A204.1 (cell line): ENCODE results near the gene ATMIN.

Experiments used
- FAIRE-seq: peaks from 2 replicates; lab custom pipeline; 2012; peaks lifted over from hg19 to GRCh38; lab: Jason Lieb, UNC

The ATMIN gene

GRCh38 chr16:81067166-81067565 lies 31.5 kb downstream of the ATMIN start:
- no peak for FAIRE-seq

- no peak for FAIRE-seq
Measured at GRCh38 chr16:81069063-81069462, 33.4 kb downstream of the ATMIN start.

- no peak for FAIRE-seq
Measured at GRCh38 chr16:81070979-81071378, 35.3 kb downstream of the ATMIN start.

- no peak for FAIRE-seq
Measured at GRCh38 chr16:81071805-81072204, 36.2 kb downstream of the ATMIN start.

- FAIRE-seq: no peak
Measured at GRCh38 chr16:81073560-81074330, 38.1 kb downstream of the ATMIN start.

- FAIRE-seq: peak; percentile 11
Measured at GRCh38 chr16:81076566-81077075, 41.0 kb downstream of the ATMIN start.

- FAIRE-seq: no peak
Measured at GRCh38 chr16:81077076-81077940, 41.7 kb downstream of the ATMIN start, which contains the start of gene C16orf46. C16orf46 (minus strand) TSS chr16:81077238; CDS start chr16:81063955, 13,283 bp downstream.

- FAIRE-seq: no peak
Measured at GRCh38 chr16:81080233-81080632, 44.6 kb downstream of the ATMIN start.

GRCh38 chr16:81081014-81081413 lies 45.4 kb downstream of the ATMIN start:
- no peak for FAIRE-seq

GRCh38 chr16:81088836-81089235 lies 53.2 kb downstream of the ATMIN start:
- no peak for FAIRE-seq

- FAIRE-seq: no peak
Measured at GRCh38 chr16:81094771-81095251, 59.2 kb downstream of the ATMIN start.

GRCh38 chr16:81095653-81095952 lies 60.0 kb downstream of the ATMIN start:
- FAIRE-seq: no peak

- peak; percentile 97 for FAIRE-seq
Measured at GRCh38 chr16:81095953-81096714, 60.5 kb downstream of the ATMIN start, which contains the start of gene GCSH. GCSH (minus strand) TSS chr16:81096395; CDS start chr16:81096278, 117 bp downstream.

- FAIRE-seq: no peak
Measured at GRCh38 chr16:81096715-81097208, 61.1 kb downstream of the ATMIN start.
